SKM-1 (cell line): ENCODE measurements around the gene GSK3A.
A peak's percentile ranks its signal among the peaks of the same experiment; 100 is the strongest.

Source experiments
- DNase-seq: peaks from one replicate; lab custom pipeline; 2025; ENCODE audit not compliant: unreplicated experiment; lab: John Stamatoyannopoulos, UW

The GSK3A gene

DNA sequence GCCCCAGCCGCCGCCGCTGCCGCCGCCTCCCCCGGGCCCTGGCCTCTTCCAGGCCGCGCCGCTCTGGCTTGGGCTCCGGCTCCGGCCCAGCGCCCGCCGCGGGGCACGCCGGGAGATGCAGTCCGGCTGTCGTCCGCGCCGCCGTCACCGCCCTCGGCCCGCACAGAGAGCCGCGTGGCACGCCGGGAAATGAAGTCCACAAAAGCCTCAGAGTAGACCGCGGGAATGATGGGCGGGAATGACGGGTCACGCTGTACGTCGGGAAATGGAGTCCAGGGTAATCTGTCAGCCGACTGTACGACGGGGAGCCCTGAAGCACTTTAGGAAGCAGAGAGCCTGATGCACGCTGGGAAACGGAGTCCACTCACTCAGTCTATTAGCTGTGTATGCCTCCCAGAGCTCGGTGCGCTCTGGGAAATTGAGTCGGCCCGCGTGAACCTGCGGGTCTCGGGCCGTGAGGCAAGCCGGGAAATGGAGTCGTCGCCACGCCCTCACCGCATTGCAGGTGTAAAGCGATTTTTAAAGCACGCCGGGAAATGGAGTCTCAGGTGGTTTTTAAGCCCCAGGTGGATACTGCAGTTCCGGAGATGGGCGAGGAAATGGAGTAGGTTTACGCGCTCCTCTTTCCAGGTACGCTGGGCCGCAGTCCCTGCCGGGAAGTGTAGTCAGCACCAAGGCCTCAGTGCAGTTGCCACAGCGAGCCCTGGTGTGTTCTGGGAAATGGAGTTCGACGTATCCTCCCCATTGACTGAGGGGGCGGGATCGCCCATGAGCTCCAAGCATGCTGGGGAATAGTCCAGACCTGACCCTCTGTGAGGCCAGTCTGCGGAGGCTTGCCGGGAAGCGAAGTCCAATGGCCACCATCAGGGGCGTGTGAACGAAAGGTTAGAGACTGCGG, at the start of gene GSK3A:
Gene GSK3A, minus strand, starts transcription at position 91 of the 898 bp plus-strand sequence. CDS start 137 bp downstream, outside the sequence.
- peak; percentile 87 for DNase-seq

DNA sequence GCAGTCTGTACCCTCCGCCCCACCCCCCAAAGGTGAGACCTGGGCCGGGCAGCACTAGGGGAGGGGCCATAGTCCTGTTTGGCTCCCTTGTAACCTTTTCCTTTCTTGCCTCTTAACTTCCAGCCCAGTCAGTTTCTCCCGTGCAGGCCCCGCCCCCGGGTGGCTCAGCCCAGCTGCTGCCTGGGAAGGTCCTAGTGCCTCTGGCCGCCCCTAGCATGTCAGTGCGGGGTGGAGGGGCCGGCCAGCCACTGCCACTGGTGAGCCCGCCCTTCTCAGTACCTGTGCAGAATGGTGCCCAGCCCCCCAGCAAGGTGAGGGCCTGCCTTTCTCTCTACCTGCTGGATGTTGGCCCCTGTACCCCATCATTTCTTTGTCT, 49.0 kb upstream of the GSK3A start:
- no peak for DNase-seq

DNA sequence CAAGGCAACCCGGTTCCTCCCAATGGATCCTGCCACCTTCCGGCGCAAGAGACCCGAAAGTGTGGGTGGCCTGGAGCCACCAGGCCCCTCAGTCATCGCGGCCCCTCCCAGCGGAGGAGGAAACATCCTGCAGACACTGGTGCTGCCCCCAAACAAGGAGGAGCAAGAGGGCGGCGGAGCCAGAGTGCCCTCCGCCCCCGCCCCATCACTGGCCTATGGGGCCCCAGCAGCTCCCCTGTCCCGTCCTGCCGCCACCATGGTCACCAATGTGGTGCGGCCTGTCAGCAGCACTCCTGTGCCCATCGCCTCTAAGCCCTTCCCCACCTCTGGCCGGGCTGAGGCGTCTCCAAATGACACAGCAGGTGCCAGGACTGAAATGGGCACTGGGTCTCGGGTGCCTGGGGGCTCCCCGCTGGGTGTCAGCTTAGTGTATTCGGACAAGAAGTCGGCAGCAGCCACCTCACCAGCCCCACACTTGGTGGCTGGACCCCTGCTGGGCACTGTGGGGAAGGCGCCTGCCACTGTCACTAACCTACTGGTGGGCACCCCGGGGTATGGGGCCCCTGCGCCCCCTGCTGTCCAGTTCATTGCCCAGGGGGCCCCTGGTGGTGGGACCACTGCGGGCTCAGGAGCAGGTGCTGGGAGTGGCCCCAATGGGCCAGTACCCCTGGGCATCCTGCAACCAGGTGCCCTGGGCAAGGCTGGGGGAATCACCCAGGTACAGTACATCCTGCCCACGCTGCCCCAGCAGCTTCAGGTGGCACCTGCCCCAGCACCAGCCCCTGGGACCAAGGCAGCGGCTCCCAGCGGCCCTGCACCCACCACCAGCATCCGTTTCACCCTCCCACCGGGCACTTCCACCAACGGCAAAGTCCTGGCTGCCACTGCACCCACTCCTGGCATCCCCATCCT, 48.4 kb upstream of the GSK3A start:
- no peak for DNase-seq

DNA sequence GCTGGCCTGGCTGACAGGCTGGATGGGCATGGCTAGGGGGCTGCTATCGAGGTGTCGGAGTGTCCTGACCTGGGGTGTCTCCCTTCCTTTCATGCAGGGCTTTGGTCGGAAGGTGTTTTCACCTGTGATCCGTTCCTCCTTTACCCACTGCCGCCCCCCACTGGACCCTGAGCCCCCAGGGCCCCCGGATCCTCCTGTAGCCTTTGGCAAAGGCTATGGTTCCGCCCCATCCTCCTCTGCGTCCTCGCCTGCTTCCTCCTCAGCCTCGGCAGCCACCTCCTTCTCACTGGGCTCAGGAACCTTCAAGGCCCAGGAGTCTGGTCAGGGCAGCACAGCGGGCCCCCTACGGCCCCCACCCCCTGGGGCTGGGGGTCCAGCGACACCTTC, 47.7 kb upstream of the GSK3A start:
- DNase-seq = no peak

DNA sequence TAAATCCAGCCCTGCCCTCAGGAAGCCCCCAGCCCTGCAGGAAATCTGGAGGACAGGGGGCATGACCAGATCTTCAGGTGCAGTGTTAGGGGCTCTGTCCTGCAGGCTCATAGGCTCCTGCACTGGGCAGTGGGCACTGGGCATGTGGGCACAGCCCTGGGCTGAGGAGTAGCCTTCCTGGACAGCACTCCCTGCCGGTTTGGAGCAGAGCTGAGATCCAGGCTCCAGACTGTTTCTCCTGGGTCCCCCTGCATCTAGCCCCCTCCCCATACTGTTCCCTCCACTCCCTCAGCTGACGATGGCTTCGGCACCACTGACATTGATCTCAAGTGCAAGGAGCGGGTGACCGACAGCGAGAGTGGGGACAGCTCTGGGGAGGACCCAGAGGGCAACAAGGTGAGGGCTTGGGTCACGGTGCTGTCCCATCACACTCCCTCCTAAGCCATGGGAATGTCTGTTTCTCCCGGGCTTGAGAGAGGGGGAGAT, 47.2 kb upstream of the GSK3A start:
- DNase-seq = no peak

DNA sequence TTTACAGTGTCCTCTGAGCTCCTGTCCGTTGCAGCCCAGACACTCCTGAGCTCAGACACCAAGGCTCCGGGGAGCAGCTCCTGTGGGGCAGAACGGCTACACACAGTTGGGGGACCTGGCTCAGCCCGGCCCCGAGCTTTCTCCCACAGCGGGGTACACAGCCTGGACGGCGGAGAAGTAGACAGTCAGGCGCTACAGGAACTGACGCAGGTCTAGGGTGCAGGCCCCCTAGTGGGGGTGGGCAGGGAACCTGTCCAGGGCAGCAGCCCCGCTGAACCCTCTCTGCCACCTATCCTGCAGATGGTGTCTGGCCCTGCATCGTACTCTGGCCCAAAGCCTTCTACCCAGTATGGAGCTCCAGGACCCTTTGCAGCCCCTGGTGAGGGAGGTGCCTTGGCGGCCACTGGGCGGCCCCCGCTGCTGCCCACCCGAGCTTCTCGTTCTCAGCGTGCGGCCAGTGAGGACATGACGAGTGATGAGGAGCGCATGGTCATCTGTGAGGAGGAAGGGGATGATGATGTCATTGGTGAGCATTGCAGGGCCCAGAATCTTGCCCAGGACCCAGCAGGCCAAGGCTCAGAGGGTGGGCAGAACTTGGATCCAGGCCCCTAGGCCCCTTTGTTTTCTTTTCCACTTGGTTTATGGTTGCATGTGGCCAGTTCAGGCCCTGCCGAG, 46.6 kb upstream of the GSK3A start:
- no peak for DNase-seq

DNA sequence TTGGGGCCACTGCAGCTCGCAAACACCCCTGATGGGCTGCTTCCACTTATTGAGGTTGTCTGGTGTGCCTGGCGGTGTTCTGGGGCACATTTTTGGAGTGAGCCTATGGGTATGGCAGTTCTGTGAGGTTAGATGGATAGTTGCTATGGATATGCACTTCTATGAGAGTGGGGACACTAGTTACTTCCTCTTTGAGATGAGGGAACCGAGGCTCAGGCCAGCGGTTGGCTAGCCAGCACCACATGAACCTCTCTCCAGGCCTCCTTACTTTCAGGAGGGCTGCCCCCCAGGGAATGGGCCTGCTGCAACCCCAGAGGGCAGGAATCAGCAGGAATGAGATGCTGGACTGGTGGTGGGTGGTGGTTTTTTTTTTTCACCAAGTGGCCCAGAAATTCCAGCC, 46.0 kb upstream of the GSK3A start:
- DNase-seq = no peak

DNA sequence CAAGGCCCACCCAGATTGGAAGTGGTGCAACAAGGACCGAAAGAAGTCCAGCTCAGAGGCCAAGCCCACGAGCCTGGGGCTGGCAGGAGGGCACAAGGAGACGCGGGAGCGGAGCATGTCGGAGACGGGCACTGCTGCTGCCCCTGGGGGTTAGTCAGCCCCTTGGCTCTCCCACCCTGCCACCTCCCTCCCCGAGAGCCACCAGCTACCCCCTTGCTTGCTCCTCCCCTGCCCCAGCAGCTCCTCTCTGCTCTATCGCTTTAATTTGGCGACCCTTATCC, 45.4 kb upstream of the GSK3A start:
- DNase-seq = no peak

DNA sequence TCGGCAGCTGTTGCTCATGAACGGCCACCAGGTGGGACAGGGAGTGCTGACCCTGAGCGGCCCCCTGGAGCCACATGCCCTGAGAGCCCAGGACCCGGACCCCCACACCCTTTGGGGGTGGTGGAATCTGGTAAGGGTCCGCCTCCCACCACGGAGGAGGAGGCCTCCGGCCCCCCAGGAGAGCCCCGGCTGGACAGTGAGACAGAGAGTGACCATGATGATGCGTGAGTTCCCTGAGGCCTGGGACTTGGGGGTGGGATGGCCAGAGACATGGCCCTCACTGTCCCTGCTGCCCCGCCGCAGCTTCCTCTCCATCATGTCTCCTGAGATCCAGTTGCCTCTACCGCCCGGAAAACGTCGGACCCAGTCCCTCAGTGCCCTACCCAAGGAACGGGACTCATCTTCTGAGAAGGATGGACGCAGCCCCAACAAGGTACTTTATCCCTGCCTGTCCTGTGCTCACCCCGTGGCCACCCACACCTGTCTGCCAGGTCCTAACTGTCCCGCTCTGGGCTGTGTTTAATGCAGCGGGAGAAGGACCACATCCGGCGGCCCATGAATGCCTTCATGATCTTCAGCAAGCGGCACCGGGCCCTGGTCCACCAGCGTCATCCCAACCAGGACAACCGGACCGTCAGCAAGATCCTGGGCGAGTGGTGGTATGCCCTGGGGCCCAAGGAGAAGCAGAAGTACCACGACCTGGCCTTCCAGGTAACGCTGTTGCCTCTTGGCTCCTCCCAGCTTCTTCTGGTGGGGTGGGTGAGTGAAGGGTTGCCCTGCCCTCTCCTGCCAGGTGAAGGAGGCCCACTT, 44.8 kb upstream of the GSK3A start:
- DNase-seq = no peak

DNA sequence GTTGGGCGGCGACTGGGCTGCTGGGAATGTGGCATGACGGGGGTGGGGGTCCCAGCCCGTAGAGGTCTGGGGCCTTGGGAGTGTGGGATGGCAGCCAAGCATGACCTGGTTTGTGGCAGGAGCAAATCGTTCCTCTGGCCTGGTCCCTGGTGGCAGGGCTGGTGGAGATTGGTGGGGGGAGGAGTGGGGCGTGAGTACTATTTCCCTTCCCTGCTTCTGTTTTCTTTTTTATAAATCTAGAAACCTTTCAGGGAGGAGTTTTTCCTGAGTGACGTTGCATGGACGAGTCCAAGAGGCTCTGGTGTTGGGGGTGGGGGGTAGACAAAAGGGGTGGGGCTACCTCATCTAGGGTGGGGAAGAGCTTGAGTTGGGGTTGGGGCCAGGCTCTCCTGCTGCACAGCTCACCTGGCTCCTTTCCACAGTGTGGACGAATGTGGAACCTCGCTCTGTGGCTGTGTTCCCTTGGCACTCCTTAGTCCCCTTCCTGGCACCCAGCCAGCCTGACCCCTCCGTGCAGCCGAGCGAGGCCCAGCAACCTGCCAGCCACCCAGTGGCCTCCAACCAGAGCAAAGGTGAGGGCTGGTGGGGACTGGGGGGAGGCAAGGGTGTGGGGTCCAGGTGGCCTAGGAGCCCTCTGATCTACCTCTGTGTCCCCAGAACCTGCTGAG, 44.1 kb upstream of the GSK3A start:
- no peak for DNase-seq

DNA sequence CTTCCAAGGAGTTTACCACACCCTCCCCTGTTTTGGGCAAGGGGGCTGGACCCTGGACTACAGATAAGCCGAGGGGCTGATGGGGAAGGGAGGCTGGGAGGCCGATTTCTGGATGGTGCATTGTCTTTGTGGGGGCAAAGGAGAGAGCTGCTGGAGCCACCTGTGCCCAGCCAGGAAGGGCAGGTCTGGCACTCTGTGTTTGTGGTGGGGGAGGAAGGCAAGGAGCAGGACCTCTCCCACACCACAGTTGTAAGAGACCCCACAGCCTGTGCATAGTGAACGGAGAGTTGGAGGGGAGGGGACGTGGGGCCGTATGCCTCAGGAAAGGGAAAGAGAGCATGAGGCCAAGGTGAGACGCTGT, 43.6 kb upstream of the GSK3A start:
- DNase-seq = no peak

DNA sequence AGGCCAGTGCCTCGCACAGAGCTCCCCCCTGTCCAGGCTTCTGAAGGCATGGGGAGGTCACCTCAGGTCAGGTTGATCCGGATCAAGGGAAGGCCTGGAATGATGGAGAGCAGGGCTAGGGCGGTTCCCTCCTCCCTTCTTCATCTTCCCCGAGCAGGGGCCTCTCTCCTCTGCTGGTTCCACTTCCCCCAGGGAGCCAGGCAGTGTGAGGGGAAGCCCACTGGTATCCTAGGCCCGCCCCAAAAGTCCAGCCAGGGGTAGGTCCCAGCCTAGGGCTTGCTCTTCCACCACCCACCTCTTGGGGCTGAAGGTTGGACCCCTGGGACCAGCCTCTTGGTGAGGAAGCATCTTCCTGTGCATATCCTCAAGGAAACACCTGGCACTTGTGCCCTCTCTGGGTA, 43.1 kb upstream of the GSK3A start:
- no peak for DNase-seq

DNA sequence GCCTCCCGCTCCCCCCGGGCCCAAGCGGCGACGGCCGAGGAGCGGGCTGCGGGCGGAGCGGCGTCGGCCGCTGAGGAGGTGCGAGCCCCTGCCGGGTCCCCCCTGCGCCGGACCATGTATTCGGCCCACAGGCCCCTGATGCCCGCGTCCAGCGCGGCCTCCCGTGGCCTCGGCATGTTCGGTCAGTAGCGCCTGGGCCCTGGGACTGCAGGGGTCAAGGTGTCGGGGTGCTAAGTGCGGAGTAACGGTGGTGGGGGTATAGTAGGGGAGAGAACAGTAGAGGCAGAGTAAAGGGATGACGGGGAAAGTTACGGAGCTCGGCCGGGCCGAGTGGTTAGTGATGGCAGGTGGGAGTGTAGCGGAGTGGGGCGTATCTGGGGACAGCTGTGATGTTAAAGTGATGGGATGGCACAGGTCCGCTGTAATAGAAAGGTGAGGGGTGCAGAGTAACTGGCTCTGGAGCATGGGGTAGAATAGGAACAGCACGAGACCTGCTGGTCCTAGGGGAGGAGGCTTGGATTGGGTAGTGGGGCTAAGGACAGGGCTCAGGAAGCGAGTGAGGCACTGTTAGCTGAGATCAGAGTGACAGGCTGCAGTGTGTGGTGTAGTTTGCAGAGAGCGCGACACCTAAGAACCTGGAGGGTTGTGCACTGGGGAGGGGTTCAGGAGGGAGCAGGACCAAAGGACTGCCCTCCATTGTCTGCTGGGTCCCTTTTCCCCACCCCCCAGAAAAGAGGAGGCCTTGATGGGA, 42.4 kb upstream of the GSK3A start:
- DNase-seq = no peak

DNA sequence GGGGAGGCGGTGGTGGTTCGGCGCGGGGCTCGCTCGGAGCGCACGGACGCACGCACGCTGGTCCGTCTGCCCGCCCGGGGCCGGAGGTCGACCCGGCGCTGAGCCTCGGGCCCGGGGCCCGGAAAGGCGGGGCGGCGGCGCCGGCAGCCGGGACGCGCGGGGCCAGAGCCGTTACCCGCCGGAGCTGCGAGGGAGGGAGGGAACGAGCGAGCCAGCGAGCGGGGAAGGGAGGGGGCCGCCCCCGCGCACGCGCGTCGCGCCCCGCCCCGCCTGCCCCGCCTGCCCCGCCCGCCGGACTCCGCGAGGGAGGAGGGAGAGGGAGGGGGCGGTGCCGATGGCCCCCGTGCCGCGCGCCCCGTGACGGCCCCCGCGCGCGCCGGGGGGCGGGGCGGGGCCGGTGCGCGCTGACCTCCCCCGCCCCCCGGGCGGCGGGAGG, 41.7 kb upstream of the GSK3A start:
- no peak for DNase-seq

DNA sequence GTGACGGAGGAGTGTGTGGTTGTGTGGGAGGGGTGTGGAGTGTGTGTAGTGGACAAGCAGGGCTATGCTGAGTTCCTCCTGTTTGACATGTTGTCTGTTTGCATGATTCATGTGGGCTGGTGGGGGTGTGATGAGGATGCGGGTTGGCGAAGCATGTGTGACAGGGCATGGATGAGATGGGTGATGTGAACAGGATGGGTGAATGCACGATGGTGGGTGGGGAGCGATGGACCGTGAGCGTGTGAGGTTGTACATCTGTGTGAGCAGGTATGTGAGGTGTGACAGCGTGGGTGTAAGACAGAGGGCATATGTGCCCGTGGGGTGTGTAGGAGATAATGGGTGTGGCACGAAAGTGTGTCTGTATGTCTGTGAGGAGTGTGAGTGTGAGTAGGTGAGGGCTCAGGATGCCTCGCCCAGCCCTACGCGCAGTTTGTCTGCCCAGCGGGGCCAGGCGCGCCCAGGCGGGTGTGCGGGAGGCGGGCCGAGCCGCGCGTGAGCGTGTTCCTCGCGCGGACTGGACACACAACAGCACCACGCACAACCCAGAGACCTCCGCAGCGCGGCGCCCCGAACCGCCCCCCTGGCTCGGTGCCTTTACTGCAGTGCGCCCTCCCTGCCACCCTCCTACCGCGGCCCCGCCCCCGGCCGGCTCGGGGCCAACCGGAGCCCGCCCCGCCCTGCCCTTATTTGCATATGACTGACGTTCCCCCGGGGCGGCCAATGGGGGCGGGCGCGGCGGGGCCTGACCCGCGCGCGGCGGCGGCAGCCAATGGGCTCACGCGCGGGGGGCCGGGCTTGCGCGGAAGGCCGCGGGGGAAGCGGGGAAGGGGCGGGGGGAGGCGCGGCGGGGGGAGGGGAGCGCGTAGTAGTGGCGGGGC, 41.0 kb upstream of the GSK3A start:
- peak; percentile 34 for DNase-seq

DNA sequence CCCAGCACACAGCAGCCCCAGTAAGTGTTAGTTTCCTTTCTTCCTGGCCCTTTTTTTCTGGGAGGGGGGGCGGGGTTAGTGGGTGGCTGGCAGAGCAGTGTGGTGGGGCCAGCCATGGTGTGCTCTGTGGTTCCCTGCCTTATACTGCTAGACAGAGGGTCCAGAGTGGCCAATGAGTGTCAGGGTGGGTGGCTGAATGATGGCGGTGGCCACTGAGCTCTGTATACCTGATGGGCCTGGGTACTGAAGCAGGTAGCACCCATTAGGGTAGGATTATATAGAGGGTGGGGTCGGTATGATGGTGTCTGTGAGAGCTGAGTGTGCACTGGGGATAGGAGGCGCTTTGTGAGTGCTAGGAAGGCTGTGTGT, 40.4 kb upstream of the GSK3A start:
- DNase-seq = no peak

DNA sequence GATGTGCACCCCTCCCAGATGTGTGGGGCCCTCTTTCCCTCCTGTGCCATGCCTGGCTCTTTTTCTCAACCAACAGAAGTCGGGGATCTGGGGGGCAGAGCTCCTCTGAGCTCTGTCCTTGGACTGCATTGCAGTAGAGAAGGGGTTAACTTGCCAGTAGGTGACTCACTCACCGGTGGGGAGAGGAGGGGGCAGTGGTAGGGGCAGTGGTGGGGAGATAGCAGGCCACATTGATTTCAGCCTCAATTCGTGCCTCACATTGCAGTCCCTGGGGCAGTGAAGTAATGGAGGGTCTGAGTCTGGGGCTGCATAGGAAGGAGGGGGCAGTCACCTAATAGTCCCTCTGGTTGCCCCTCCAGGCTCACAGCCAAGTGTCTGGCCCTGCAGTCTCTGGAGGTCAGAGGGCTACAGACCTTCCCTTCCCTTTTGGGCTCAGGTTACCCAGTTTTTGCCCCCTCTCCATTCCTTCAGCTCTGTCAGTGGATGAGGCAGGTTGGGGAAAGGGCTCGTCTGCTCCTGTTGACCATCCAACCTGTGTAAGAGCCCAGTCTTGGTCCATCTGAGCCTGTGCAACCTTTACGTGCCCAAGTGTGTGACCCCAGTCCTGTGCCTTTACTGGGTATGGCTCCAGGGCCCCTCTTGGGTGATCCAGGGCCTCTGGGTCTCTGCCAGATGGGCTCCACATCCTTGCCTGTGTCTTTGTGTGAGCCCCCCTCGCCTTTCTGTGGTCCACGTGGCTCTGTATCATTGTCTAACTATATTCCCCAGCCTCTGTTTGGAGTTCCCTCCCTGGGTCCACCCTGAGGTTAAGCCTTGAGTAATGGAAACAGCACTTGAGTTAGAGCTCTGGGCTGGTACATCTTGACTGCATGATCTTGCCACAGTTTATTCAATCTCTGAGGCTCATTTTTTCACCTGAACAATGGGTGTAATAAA, 39.7 kb upstream of the GSK3A start:
- no peak for DNase-seq
